IgD-negative memory B cell (primary cell): ENCODE data around the gene YKT6. TPM values are rescaled to one million over a fixed set of nuclear protein-coding genes. Genes with fewer than 3 reads are reported as not detected.

Source experiments
- H3K27ac Mint-ChIP-seq, 3 donors: one replicate each; pipeline ENCODE4 v1.8.0; 2020 to 2022; ENCODE audit warnings: mild to moderate bottlenecking in 3 of 3, mixed read lengths in 3 of 3, moderate library complexity in 1 of 3
- H3K27me3 Mint-ChIP-seq: one replicate; pipeline ENCODE4 v1.8.0; 2021; ENCODE audit warnings: mixed read lengths
- H3K36me3 Mint-ChIP-seq: one replicate; pipeline ENCODE4 v1.8.0; 2020; ENCODE audit warnings: mild to moderate bottlenecking, mixed read lengths
- H3K4me1 Mint-ChIP-seq, 3 donors: one replicate each; pipeline ENCODE4 v1.8.0; 2020 to 2022; ENCODE audit warnings: mixed read lengths in 3 of 3, mild to moderate bottlenecking in 1 of 3
- H3K4me3 Mint-ChIP-seq, 4 donors: one replicate each; pipeline ENCODE4 v1.8.0; 2020 to 2022; ENCODE audit warnings: mild to moderate bottlenecking in 4 of 4, mixed read lengths in 4 of 4, moderate library complexity in 3 of 4
- H3K9me3 Mint-ChIP-seq, 3 donors: one replicate each; pipeline ENCODE4 v1.8.0; 2020 to 2021; ENCODE audit warnings: mixed read lengths in 3 of 3, mild to moderate bottlenecking in 1 of 3
- polyA plus RNA-seq: library from polyadenylated mRNA; unstranded; fragments of 300-500 nt; fragmentation: Illumina TruSeq; gene quantifications from one replicate; pipeline ENCODE4 v1.2.3, GENCODE V29; 2021

The YKT6 gene
- polyA plus RNA-seq, 1 donor from 2014 or later = 46.3 TPM

DNA sequence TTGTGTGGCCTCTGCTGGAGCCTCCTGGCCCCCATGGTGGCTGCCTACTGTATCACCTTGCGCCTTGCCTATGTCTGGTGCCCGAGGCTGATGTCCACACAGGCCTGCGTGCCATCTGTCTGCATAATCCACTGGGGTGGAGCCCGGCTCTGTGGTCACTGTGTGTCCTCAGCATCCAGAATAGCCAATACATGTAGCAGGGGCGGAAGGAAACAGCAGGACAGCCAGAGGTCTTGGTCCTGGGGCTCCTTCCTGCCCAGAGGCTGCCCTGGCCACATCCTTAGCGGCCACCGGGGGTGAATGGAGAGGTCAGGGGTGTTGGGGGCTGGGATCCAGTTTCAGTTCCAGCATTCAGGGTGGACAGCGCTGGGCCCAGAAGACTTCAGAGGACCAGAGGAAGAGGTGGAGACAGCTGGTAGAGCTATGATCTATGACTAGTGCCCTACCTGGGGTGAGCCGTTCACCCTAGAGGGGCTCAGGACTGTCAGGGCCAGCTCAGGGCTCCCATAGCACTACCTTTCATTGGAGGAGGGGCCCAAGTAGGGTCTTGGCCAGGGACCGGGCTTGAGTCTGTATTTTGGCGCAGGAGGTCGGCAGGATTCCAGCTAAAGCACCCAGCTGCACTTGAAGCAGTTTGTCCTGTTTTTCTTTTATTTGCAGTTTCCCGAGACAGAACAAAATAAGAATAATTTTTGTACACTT, 15.9 kb downstream of the YKT6 start:
- Mint-ChIP-seq H3K4me1 (peaks cover 5 to 10% (median 9%) of the 10 kb centered on the region in 3 donors), H3K27ac (peak overlapping the region in 1 of 3 donors; percentile 62), H3K9me3 (no peaks in the 10 kb centered on the region), H3K36me3 (peaks cover 2% of the 10 kb centered on the region), H3K4me3 (peak overlapping the region in 1 of 4 donors; percentile 12), H3K27me3 (peaks cover 2% of the 10 kb centered on the region)

DNA sequence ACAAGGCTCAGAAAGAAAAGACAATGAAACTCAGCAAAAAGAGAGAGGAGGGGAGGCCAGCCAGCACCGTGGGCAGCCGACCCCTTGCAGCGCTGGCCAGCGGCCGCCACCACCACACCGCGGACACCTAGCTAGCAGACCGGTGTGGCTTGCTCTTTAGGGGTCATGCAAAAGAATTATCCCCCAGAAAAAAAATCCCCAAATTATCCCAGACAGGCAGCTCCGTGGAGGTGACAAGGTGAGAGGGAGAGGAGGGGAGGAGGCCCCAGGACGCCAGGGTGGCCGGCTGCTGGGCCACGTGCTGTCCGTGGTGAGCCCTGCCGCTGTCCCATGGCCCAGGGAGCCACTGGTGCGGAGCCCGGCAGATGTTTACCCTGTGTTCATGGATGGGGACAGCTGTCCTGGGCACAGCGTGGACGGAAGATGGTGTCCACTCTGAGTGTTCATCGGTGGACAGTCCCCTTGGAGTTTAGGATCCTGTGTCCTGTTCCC, 16.5 kb downstream of the YKT6 start:
- Mint-ChIP-seq H3K27ac (no peak overlapping the region), H3K27me3 (peaks cover 2% of the 10 kb centered on the region), H3K4me1 (peaks cover 5 to 10% (median 9%) of the 10 kb centered on the region in 3 donors), H3K4me3 (no peak overlapping the region), H3K9me3 (no peaks in the 10 kb centered on the region), H3K36me3 (peaks cover 2% of the 10 kb centered on the region)

DNA sequence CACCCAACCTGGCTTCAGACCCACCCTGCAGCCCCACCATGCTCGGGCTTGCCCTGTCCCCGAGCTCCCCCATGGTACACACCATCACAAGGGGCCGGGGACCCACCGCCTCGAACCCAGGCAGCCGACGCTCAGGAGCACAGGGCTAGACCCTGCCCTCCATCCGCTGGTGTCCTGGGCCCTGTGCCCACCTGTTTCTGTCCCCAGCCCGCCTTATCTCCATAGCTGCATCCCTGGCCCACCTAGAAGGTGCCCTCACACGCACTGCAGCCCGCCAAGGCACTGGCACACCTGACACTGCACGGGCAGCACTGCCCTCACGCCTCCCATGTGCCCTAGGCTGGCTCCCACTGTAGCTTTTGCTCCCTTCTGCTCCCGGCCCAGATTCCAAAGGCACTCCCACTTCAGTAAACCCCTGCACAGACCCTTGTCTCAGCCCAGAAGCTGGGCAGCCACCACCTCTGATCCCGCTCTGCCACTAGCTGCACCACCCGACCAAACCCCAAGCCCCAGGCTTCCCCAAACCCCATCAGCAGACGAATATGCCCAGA, 17.1 kb downstream of the YKT6 start:
- H3K27me3 Mint-ChIP-seq = peaks cover 2% of the 10 kb centered on the region
- H3K36me3 Mint-ChIP-seq = no peaks in the 10 kb centered on the region
- H3K27ac Mint-ChIP-seq = peak overlapping the region in 1 of 3 donors; percentile 84
- H3K9me3 Mint-ChIP-seq = no peaks in the 10 kb centered on the region
- H3K4me3 Mint-ChIP-seq = no peak overlapping the region
- peaks cover 5 to 10% (median 9%) of the 10 kb centered on the region in 3 donors for H3K4me1 Mint-ChIP-seq

DNA sequence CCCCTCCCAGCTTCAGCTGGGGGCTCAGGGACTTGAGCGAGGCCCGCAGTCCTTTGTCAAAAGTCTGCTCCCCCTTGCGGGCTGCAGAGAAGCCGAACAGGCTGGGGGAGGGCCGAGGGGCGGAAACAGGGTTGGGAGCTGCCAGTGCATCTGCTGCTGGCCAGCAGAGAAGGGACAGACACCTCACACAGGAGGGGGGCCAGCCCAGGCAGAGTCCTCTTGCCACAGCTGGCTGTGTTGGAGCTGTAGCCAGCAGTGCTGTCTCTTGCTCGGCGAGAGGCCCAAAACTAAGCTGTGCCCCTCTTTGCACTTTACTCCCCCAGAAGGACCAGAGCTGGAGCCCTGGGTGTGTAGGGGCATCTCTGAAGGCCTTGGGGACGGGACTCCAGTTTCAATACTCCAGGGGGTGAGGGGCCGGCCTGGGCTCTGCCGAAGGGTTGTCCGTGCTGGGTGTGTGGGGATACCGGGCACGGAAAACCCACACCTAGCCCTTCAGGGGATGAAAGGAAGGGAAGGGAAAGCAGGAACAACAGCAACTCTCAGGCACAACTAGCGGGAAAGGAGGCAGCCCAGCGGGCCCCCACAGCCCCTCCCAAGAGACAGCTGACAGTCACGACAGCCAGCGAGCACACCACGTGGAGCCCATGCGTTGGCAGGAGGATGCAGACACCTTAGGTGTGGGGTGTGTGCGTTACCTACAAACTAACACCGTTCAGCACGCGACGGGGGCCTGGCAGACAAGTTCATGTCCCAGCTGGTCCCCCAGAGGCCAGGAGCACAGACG, 17.8 kb downstream of the YKT6 start:
- Mint-ChIP-seq H3K36me3 (no peaks in the 10 kb centered on the region), H3K9me3 (no peaks in the 10 kb centered on the region), H3K27me3 (peaks cover 2% of the 10 kb centered on the region), H3K4me1 (peaks cover 5 to 10% (median 9%) of the 10 kb centered on the region in 3 donors), H3K4me3 (no peak overlapping the region), H3K27ac (peak overlapping the region in 1 of 3 donors; percentile 84)

DNA sequence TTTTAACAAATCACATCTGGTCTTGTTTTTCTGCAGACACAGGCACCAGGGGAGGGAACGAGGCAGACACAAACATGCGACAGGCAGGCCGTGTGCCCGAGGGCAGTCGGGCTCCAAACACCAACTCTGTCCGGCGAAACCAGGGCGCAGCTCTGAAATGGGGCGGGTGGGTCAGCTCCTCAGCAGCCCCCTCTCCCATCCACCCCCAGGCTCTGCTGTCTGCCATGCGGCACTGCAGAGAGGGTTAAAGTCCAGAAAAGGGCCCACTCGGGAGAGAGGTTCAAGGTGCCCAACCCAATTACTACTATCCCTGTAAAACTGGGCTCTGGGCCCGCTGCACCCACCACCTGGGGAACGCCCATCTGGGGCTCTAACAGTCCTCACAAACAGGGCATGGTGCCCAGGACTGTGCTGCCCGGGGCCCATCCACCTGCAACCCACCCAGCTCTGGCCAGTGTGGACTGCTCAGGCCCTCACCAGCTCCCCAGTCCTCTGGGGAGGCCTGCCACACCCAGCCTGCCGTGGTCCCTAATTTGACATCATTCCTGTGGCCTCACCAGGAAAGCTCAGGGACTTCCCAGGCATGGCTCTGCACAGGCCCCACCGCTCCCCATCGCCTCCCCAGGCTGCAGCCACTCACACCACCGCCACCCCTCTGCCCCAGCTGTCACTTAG, 18.7 kb downstream of the YKT6 start:
- H3K9me3 Mint-ChIP-seq = no peaks in the 10 kb centered on the region
- H3K4me1 Mint-ChIP-seq = peaks cover 0 to 2% (median 1%) of the 10 kb centered on the region in 3 donors
- H3K36me3 Mint-ChIP-seq = no peaks in the 10 kb centered on the region
- H3K27me3 Mint-ChIP-seq = peaks cover 7% of the 10 kb centered on the region
- H3K4me3 Mint-ChIP-seq = no peak overlapping the region
- H3K27ac Mint-ChIP-seq = no peak overlapping the region

DNA sequence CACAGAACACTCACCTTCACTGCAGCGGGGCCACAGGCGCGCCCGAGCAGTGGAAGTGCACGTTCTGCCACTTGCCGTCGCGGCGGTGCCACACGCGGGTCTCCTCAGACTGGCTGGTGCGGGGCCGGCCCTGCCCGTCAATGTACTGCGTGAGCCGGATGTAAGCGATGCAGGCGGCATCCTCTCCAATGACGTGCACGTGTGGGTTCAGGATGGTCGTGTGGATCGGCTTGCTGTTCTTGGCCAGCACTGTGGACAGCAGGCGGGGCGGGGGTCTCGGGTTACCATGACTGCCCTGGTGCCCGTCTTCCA, 19.2 kb downstream of the YKT6 start:
- no peaks in the 10 kb centered on the region for H3K36me3 Mint-ChIP-seq
- H3K27ac Mint-ChIP-seq = no peak overlapping the region
- peaks cover 7% of the 10 kb centered on the region for H3K27me3 Mint-ChIP-seq
- peaks cover 0 to 1% (median 0%) of the 10 kb centered on the region in 3 donors for H3K4me1 Mint-ChIP-seq
- H3K9me3 Mint-ChIP-seq = no peaks in the 10 kb centered on the region
- no peak overlapping the region for H3K4me3 Mint-ChIP-seq

DNA sequence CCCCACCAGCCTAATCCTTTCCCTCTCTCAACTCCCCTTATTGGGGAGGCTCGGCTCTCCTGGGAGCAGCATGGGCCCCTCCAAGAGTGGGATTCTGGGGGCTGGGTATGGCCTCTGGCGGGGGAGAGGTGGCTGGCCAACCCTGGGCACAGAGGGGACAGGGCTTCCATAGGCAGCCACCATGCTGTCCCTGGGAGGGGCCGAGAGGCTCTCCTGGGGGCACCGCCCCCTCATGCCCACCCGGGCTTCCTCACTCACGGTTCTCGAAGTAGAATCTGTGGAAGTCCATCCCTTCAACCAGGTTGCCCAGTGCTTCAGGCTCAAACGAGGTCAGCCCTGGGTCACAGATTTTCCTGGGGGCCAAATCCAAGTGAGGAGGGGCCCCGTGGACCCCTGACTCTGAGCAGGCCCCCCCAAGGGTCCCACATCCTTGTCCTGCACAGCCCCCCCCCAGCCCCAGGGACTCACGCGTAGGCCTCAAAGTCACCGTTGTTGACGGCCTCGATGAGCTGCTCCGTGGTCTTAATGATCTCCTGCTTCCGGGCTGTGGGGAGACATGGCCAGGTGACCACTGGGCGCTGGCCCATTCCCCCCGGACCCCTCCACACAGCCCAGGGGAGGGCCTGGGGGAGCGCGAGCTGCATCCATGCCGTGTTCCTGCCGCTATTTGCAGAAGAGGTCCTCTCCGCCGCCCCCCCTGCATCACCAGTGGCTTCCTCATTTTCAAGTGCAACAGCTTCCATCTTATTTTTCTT, 19.8 kb downstream of the YKT6 start:
- no peak overlapping the region for H3K4me3 Mint-ChIP-seq
- H3K27me3 Mint-ChIP-seq = peaks cover 7% of the 10 kb centered on the region
- no peaks in the 10 kb centered on the region for H3K9me3 Mint-ChIP-seq
- no peak overlapping the region for H3K27ac Mint-ChIP-seq
- H3K4me1 Mint-ChIP-seq = no peaks in the 10 kb centered on the region
- no peaks in the 10 kb centered on the region for H3K36me3 Mint-ChIP-seq

DNA sequence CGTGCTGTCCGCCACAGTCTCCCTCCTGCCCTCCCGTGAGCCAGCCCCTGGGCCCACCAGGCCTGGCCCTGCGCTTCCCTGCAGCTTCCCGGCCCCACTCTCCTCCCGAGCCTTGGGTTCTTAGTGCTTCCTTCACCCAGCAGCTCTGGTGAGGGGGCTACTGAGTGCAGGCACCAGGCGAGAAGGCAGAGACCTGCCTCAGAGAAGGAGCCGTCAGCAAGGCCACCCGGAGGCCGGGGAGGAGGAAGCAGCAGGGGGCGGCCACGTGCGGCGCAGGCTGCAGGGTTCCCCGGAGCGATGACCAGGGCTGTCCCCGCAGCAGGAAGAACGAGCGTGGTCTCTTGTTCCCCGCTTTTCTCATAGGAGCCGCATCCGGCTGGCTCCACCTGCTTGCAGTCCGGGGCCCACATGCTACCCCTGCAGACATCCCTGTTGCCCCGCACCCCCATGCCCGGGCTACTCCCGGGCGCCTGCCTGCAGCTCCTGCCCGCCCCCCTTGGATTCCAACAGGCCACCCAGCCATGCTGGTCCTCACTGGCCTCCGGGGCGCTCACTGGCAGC, 20.5 kb downstream of the YKT6 start:
- Mint-ChIP-seq H3K4me3 (no peak overlapping the region), H3K27ac (no peak overlapping the region)

DNA sequence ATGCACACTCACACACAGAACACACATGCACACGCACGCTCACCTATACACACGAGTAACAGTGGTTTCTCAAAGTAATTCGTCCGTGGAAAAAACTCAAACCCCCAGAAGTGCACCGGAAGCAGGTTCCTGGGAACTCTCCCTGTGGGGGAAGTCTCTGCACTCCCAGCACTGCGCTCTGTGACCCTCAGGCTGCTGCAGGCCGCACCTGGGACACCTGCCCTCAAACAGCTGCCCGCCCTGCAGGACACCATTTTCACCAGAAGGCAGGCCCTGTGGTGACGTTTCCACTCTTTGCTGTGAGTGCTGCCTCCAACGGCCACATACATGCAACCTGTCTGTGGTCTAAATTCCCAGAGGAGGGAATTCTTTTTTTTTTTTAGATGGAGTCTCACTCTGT, 21.3 kb downstream of the YKT6 start:
- peaks cover 13% of the 10 kb centered on the region for H3K27me3 Mint-ChIP-seq
- no peaks in the 10 kb centered on the region for H3K36me3 Mint-ChIP-seq
- H3K4me3 Mint-ChIP-seq = no peak overlapping the region
- no peaks in the 10 kb centered on the region for H3K9me3 Mint-ChIP-seq
- peak overlapping the region in 1 of 3 donors; percentile 46 for H3K27ac Mint-ChIP-seq
- H3K4me1 Mint-ChIP-seq = no peaks in the 10 kb centered on the region

More for the DNA sequence above, 20.5 kb downstream of the YKT6 start:
- Mint-ChIP-seq H3K9me3 (no peaks in the 10 kb centered on the region), H3K27me3 (peaks cover 13% of the 10 kb centered on the region), H3K36me3 (no peaks in the 10 kb centered on the region), H3K4me1 (no peaks in the 10 kb centered on the region)

DNA sequence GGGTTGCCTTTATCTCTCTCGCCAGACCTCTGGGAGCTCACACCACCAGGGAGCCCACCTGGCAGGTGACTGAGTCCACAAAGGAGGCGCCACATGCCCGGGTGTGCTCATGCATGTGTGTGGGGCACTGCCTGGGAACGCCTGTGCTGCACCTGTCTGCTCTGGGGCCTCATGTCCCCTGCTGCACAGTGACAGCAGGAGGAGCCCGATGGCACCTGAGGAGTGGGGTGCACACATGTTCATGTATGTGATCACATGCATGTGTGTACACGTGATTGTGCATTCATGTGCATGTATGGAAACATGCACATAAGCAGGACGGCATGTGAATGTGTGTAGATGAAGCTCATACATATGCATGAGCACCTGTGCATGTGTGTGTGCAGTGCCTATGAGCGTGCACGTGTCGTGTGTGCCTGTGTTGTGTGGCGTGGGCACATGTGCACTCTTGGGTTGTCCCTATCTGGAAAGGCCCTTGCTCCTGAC, 22.0 kb downstream of the YKT6 start:
- no peaks in the 10 kb centered on the region for H3K36me3 Mint-ChIP-seq
- no peaks in the 10 kb centered on the region for H3K4me1 Mint-ChIP-seq
- no peak overlapping the region for H3K4me3 Mint-ChIP-seq
- H3K27me3 Mint-ChIP-seq = peaks cover 13% of the 10 kb centered on the region
- no peak overlapping the region for H3K27ac Mint-ChIP-seq
- H3K9me3 Mint-ChIP-seq = no peaks in the 10 kb centered on the region

DNA sequence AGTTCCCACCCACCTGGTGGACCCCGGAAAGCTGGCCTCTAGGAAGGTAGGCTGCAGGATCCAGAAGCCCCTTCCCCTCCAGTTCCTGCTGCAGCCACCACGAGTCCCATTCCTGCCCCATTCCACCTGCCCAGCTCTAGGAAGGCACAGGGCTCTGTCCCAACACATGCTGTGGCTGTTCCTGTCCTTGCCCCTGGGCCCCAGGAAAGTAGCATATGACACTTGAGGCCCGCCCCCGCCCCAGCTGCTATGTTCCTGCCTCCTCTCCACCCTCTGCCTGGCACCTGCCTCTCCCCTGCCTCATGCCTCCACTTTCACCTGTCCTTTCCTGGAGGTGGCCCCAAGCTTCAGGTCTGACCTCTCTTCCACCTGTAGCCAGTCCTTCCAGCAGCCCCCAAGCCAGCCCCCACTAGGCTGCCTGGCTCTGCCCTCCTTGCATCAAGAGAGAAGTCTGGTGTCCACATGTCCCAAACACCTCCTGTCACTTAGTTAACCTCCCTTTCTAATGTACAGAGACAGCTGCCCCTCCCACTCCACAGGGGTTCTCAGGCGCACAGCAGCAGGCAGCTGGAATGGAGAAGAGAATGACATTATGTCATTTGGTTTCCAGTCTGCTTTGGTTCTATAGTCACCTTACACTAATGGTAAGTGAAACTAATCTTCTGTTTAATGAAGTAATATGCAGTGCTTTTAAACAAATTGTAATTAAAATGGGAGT, 22.7 kb downstream of the YKT6 start:
- Mint-ChIP-seq H3K27me3 (peaks cover 10% of the 10 kb centered on the region), H3K9me3 (no peaks in the 10 kb centered on the region), H3K4me1 (no peaks in the 10 kb centered on the region), H3K36me3 (no peaks in the 10 kb centered on the region), H3K27ac (peak overlapping the region in 2 of 3 donors; percentile 1 to 10), H3K4me3 (no peak overlapping the region)

DNA sequence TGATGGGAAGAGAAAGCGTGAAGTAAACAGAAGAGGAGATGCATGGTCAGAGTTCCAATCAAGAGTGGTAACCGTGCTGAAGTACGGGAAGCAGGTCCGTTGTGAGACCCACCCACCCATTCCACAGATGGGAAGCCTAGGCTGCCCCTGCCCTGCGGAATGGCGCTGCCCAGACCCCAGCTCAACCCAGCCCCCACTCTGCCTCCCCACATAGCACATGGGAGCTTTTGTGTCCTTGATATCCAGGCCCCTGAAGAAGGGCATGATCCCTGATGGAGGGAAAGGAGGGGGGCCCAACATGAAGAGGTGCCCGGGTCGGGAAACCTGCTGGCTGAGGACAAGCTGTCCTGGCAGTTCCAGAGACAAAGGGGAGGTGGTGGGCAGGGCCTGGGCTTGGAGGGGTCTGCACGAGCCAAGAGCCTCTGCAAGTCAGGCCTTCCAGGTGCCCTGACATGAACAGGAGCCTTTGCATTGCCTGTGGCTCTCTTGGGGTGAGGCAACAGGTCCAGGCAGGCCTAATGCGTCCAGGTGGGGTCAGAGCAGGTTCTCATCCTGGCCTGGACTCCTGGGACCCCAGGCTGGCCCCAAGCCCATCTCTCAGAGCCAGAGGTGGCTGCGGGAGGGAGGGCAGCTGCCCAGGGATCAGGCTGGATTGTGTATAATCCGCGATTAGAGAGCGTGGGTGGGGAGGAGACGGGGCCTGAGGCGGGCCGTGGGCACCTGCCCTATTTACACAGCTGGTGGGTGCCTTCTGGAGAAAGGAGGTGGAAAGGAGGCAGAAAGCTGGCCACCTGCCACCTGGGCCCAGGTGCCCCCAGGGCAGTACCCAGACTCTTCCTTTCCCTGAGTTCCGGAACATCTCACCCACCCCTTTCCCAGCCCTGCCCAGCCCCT, 23.5 kb downstream of the YKT6 start:
- peaks cover 10% of the 10 kb centered on the region for H3K27me3 Mint-ChIP-seq
- H3K4me1 Mint-ChIP-seq = no peaks in the 10 kb centered on the region
- H3K9me3 Mint-ChIP-seq = no peaks in the 10 kb centered on the region
- H3K27ac Mint-ChIP-seq = no peak overlapping the region
- no peak overlapping the region for H3K4me3 Mint-ChIP-seq
- H3K36me3 Mint-ChIP-seq = no peaks in the 10 kb centered on the region
